C4-2B (cell line): ENCODE data around the gene KIAA1549.

Experiments used
- CTCF ChIP-seq: fragments of 450-650 bp; conservative IDR thresholded peaks from 2 replicates; pipeline ENCODE4 v1.5.1; 2017; ENCODE audit warnings: mild to moderate bottlenecking
- ZFX ChIP-seq: fragments of 450-650 bp; IDR thresholded peaks from 2 replicates; pipeline ENCODE4 v1.6.1; 2017

- TF ChIP-seq CTCF: no peak
- TF ChIP-seq ZFX: no peak
Observed at GRCh38 chr7:138887085-138887710, 94.0 kb downstream of the KIAA1549 start.
